GM18867 (cell line): ENCODE data around the gene CPLANE2.
"Not testable (repeated sequence)": the region's sequence is repeated elsewhere in the genome, so short reads cannot be mapped to it uniquely, and the experiment has no call there.

Experiments used
- ATAC-seq: cut with Tn5 transposase; IDR thresholded peaks from one replicate; pipeline ENCODE4 v1.9.1; 2021; ENCODE audit warnings: mild to moderate bottlenecking, moderate library complexity; ENCODE audit not compliant: unreplicated experiment

The CPLANE2 gene

GRCh38 chr1:16249596-16250241 lies 12.7 kb upstream of the CPLANE2 start:
- ATAC-seq: no peak

GRCh38 chr1:16248603-16249516 lies 11.9 kb upstream of the CPLANE2 start:
- no peak for ATAC-seq

- ATAC-seq: no peak
Observed at GRCh38 chr1:16248007-16248436, 11.0 kb upstream of the CPLANE2 start.

- ATAC-seq: no peak
Observed at GRCh38 chr1:16247441-16247840, 10.5 kb upstream of the CPLANE2 start.

GRCh38 chr1:16246961-16247360 lies 10.0 kb upstream of the CPLANE2 start:
- no peak for ATAC-seq

- not testable (repeated sequence) for ATAC-seq
Observed at GRCh38 chr1:16246239-16246638, 9.3 kb upstream of the CPLANE2 start.

GRCh38 chr1:16245476-16246196 lies 8.7 kb upstream of the CPLANE2 start:
- ATAC-seq: no peak

GRCh38 chr1:16244650-16245285 lies 7.8 kb upstream of the CPLANE2 start:
- no peak for ATAC-seq

- ATAC-seq: no peak
Observed at GRCh38 chr1:16243936-16244649, 7.1 kb upstream of the CPLANE2 start.

GRCh38 chr1:16243215-16243610 lies 6.2 kb upstream of the CPLANE2 start:
- ATAC-seq: no peak

- ATAC-seq: no peak
Observed at GRCh38 chr1:16242556-16243214, 5.7 kb upstream of the CPLANE2 start.

- ATAC-seq: no peak
Observed at GRCh38 chr1:16241221-16241708, 4.3 kb upstream of the CPLANE2 start.

GRCh38 chr1:16239972-16240491 lies 3.0 kb upstream of the CPLANE2 start:
- no peak for ATAC-seq

GRCh38 chr1:16237343-16237830 lies 404 bp upstream of the CPLANE2 start:
- ATAC-seq: no peak

GRCh38 chr1:16235944-16236510 lies 956 bp downstream of the CPLANE2 start:
- peak; percentile 53 for ATAC-seq

- ATAC-seq: no peak
Observed at GRCh38 chr1:16235347-16235746, 1.6 kb downstream of the CPLANE2 start.

- ATAC-seq: no peak
Observed at GRCh38 chr1:16233431-16233830, 3.6 kb downstream of the CPLANE2 start.

- no peak for ATAC-seq
Observed at GRCh38 chr1:16232316-16232710, 4.7 kb downstream of the CPLANE2 start.
